NT2/D1 (cell line): ENCODE results near the gene ZNF83.

Experiments used
- SUZ12 ChIP-seq: IDR thresholded peaks from 2 replicates; pipeline ENCODE4 v1.6.1; 2011; ENCODE audit not compliant: insufficient read length, insufficient read depth; ENCODE audit errors: extremely low read depth
- ZNF274 ChIP-seq: IDR thresholded peaks from 2 replicates; pipeline ENCODE4 v1.6.1; 2011; ENCODE audit warnings: mild to moderate bottlenecking, low read depth, low read length

- TF ChIP-seq SUZ12 (no peak), ZNF274 (no peak)
These were observed 29.8 kb upstream of the ZNF83 start for GRCh38 chr19:52667972-52668371.
